PC-9 (cell line): ENCODE results near the gene PCDH1.

Source experiments
- EZH2 ChIP-seq: fragments of 200-600 bp; sonication (generic); IDR thresholded peaks from 2 replicates; pipeline ENCODE4 v1.8.0; 2017; ENCODE audit warnings: antibody characterized with exemption, low read depth
- TF ChIP-seq, protein P1 (sequence below): fragments of 200-600 bp; sonication (generic); conservative IDR thresholded peaks from 2 replicates; pipeline ENCODE4 v1.6.1; 2017; ENCODE audit warnings: mixed run types, antibody characterized with exemption, mild to moderate bottlenecking, moderate library complexity

DNA sequence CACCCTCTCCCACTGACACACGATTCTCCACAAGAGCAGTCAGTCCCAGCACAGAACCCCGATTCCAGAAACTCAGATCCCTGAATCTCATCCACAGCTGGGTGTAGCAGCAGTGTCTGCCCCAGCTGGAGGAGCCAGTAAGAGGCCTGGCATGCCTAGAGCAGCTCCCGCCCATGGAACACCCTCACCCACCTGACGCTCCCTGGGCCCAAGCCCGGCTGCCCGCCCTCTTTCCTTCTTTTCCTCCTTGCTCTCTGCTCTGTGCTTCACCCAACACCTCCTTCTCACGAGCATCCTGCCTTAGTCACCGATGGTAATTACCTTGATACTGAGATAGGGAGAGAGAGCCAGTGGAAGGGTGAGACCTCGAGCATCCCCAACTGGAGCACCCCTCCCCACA, 8.7 kb downstream of the PCDH1 start:
- TF ChIP-seq, protein P1, sequence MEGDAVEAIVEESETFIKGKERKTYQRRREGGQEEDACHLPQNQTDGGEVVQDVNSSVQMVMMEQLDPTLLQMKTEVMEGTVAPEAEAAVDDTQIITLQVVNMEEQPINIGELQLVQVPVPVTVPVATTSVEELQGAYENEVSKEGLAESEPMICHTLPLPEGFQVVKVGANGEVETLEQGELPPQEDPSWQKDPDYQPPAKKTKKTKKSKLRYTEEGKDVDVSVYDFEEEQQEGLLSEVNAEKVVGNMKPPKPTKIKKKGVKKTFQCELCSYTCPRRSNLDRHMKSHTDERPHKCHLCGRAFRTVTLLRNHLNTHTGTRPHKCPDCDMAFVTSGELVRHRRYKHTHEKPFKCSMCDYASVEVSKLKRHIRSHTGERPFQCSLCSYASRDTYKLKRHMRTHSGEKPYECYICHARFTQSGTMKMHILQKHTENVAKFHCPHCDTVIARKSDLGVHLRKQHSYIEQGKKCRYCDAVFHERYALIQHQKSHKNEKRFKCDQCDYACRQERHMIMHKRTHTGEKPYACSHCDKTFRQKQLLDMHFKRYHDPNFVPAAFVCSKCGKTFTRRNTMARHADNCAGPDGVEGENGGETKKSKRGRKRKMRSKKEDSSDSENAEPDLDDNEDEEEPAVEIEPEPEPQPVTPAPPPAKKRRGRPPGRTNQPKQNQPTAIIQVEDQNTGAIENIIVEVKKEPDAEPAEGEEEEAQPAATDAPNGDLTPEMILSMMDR, result no peak
- TF ChIP-seq EZH2, result no peak
